ENCODE measurements around the gene ANKDD1B. TPM values are rescaled to one million over a fixed set of nuclear protein-coding genes. Genes with fewer than 3 reads are reported as not detected.

The ANKDD1B gene
- total and polyA plus RNA-seq, 2 of the 8 experiments (the other 6 are each of a cell fraction or from before 2014, with no cell fraction given): 0.08 to 0.22 TPM

DNA sequence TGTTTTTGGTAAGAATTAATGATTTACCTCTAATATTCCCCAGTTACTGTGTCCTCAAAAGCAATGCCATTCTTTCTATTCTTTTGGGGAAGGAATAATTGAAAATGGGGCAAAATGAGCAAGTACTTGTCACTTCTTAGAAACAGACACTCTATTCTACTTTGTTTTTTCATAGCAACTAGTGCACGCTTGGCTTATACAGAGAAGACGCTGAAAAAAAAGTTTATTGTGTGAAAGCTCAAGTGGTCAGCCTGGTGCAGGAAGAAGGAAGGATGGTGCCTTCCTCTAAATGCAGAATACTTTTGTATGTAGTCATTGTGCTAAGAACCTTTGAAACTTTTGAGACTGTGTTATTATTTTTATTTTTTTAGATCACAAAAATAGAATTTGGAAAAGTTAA lies 29.6 kb downstream of the ANKDD1B start:
- H4K91ac ChIP-seq (replicated peaks; ENCODE audit: insufficient read length, low read length): no peak overlapping the region
- DNase-seq (ENCODE audit: low read depth in 1 of 2, low spot score in 2 of 2) (no peak), FAIRE-seq (no peak)
- no peak overlapping the region for H2BK20ac ChIP-seq (ENCODE audit: low read length)
- H2BK5ac ChIP-seq (ENCODE audit: low read depth, low read length): no peak overlapping the region
- H3K23me2 ChIP-seq (ENCODE audit: low read depth, low read length): no peaks in the 10 kb centered on the region; the same call in 1 of the 2 replicates
- H4K8ac ChIP-seq (ENCODE audit: extremely low read depth, insufficient read depth, low read length): no peak overlapping the region
- no peak overlapping the region for H2BK12ac ChIP-seq (ENCODE audit: low read depth, low read length)
- H4K20me1 ChIP-seq (replicated peaks in 1 of 2; ENCODE audit: control insufficient read depth in 1 of 2, insufficient read depth in 2 of 2, low read length in 2 of 2): no peaks in the 10 kb centered on the region
- CTCF ChIA-PET (ENCODE audit: partially characterized antibody): interaction anchor here (0.6 kb wide), 1 partner anchor 145 kb away, joined by 5 read pairs; no protein-coding TSS in a partner anchor
- no peak overlapping the region for H3K27ac ChIP-seq (ENCODE audit: low read depth, low read length)
- no peak overlapping the region for H2BK120ac ChIP-seq (replicated peaks; ENCODE audit: low read depth, low read length)
- H2AFZ ChIP-seq (ENCODE audit: low read length): no peak overlapping the region
- no peaks in the 10 kb centered on the region for H3K79me2 ChIP-seq (ENCODE audit: control insufficient read depth in 1 of 2, insufficient read depth in 2 of 2, low read length in 2 of 2)
- WGBS, 2 experiments (ENCODE audit: extremely low coverage in 1 of 2, insufficient coverage in 1 of 2, insufficient read length in 1 of 2, insufficient replicate concordance in 2 of 2, low coverage in 1 of 2, low lambda C conversion rate in 2 of 2, missing lambda C conversion rate in 1 of 2): 96% methylated on average over 2 of the region's 2 CpGs; no CpG with 5 or more reads in 1 of the 2 experiments
- no peak overlapping the region for H3K4me2 ChIP-seq (ENCODE audit: insufficient read depth in 1 of 2, low read depth in 2 of 2, low read length in 2 of 2)
- POLR2A ChIA-PET (ENCODE audit: partially characterized antibody): no interaction called here
- H3K14ac ChIP-seq (ENCODE audit: insufficient read length): no peak overlapping the region
- H3K23ac ChIP-seq (ENCODE audit: insufficient read length): no peak overlapping the region
- H4K5ac ChIP-seq (ENCODE audit: insufficient read length, low read depth, low read length): no peak overlapping the region
- H2AK5ac ChIP-seq (ENCODE audit: low read depth, low read length): no peak overlapping the region
- no peak overlapping the region for H3K9ac ChIP-seq (replicated peaks in 1 of 4; ENCODE audit: extremely low read depth in 1 of 4, low read depth in 3 of 4, low read length in 3 of 4)
- H3K4me1 ChIP-seq (replicated peaks in 1 of 4; ENCODE audit: control insufficient read depth in 3 of 4, insufficient read depth in 4 of 4, low read length in 3 of 4): no peaks in the 10 kb centered on the region
- H3K9me3 ChIP-seq (ENCODE audit: insufficient read depth in 2 of 2, low read depth in 1 of 2, low read length in 1 of 2): no peaks in the 10 kb centered on the region
- H3K18ac ChIP-seq (ENCODE audit: extremely low read depth, low read length): no peak overlapping the region
- H3K36me3 ChIP-seq (ENCODE audit: control insufficient read depth in 2 of 4, insufficient read depth in 4 of 4, low read length in 3 of 4): no peaks in the 10 kb centered on the region
- peaks cover 0 to 2% (median 0%) of the 10 kb centered on the region in 4 experiments; a peak in 2 of 7 replicates for H3K27me3 ChIP-seq (replicated peaks in 1 of 4; ENCODE audit: control insufficient read depth in 3 of 4, extremely low read depth in 1 of 4, insufficient read depth in 3 of 4, low read length in 3 of 4)
- H2BK15ac ChIP-seq (ENCODE audit: low read length): no peak overlapping the region
- H3K4ac ChIP-seq (replicated peaks; ENCODE audit: insufficient read length, low read depth, low read length): no peak overlapping the region
- no peak overlapping the region for H3K56ac ChIP-seq (replicated peaks; ENCODE audit: insufficient read length, low read depth, low read length)
- no peak for TF ChIP-seq SRF (IDR thresholded peaks at IDR 0.05; ENCODE audit: low read depth, low read length)
- TF ChIP-seq TEAD4 (IDR thresholded peaks at IDR 0.05; ENCODE audit: low read depth, low read length): no peak
- no peak for TF ChIP-seq GTF2F1 (IDR thresholded peaks at IDR 0.05; ENCODE audit: borderline replicate concordance, low read depth, low read length)
- TF ChIP-seq NANOG (IDR thresholded peaks at IDR 0.05; ENCODE audit: insufficient read depth, low read depth, low read length, poor library complexity, severe bottlenecking): no peak
- no peak for TF ChIP-seq CBX8 (IDR thresholded peaks at IDR 0.05; ENCODE audit: borderline replicate concordance, low read depth, low read length)
- TF ChIP-seq POU5F1 (IDR thresholded peaks at IDR 0.05; ENCODE audit: low read depth, low read length): no peak
- TF ChIP-seq TCF12 (IDR thresholded peaks at IDR 0.05; ENCODE audit: low read depth, low read length): no peak
- TF ChIP-seq JUN (IDR thresholded peaks at IDR 0.05; ENCODE audit: low read depth, low read length): no peak
- no peak for TF ChIP-seq CBX5 (IDR thresholded peaks at IDR 0.05; ENCODE audit: low read depth, low read length)
- TF ChIP-seq JUND (IDR thresholded peaks at IDR 0.05; ENCODE audit: low read length): no peak
- no peak for TF ChIP-seq BRCA1 (IDR thresholded peaks at IDR 0.05; ENCODE audit: low read depth, low read length)
- TF ChIP-seq POLR2AphosphoS5 (IDR thresholded peaks at IDR 0.05; ENCODE audit: low read depth, low read length): no peak
- TF ChIP-seq CTBP2 (IDR thresholded peaks at IDR 0.05; ENCODE audit: borderline replicate concordance, insufficient read depth, insufficient read length, low read length): no peak
- no peak for TF ChIP-seq RAD21 (IDR thresholded peaks at IDR 0.05 in 1 of 2, conservative IDR thresholded peaks at IDR 0.05 in 1 of 2; ENCODE audit: low read depth in 2 of 2, low read length in 2 of 2)
- TF ChIP-seq MAFK (IDR thresholded peaks at IDR 0.05; ENCODE audit: low read depth, low read length): no peak
- H3K79me1 ChIP-seq (ENCODE audit: low read depth, low read length): no peaks in the 10 kb centered on the region
- H3K4me3 ChIP-seq (ENCODE audit: extremely low read depth in 1 of 4, insufficient read depth in 2 of 4, low read depth in 3 of 4, low read length in 4 of 4): no peak overlapping the region

All from H1 (cell line).